WERI-Rb-1 (cell line): ENCODE results near the gene SERP2.

ENCODE experiments used
- DNase-seq: peaks from one replicate; pipeline ENCODE4 v3.0.0-alpha.2; 2020
- H3K27ac ChIP-seq: fragments of 250-450 bp; sonication (Bioruptor Pico); 2 replicates; pipeline ENCODE4 v1.5.1; 2020; ENCODE audit warnings: mild to moderate bottlenecking, moderate library complexity
- H3K27me3 ChIP-seq: fragments of 250-450 bp; sonication (Bioruptor Pico); 2 replicates; pipeline ENCODE4 v1.5.1; 2021; ENCODE audit warnings: mild to moderate bottlenecking, low read depth, moderate library complexity; ENCODE audit not compliant: insufficient read depth, severe bottlenecking
- H3K36me3 ChIP-seq: fragments of 250-450 bp; sonication (Bioruptor Pico); 2 replicates; pipeline ENCODE4 v1.5.1; 2020; ENCODE audit warnings: mild to moderate bottlenecking, moderate library complexity
- H3K4me3 ChIP-seq: 2 replicates; pipeline ENCODE4 v1.5.1; 2011; ENCODE audit warnings: low read depth, mild to moderate bottlenecking, control low read depth, low read length
- H3K9me3 ChIP-seq: fragments of 250-450 bp; sonication (Bioruptor Pico); 2 replicates; pipeline ENCODE4 v1.5.1; 2021; ENCODE audit warnings: mild to moderate bottlenecking, moderate library complexity; ENCODE audit not compliant: severe bottlenecking
- CTCF ChIP-seq: IDR thresholded peaks from 2 replicates; pipeline ENCODE4 v1.5.1; 2011; ENCODE audit warnings: low read depth, mild to moderate bottlenecking, control low read depth, inconsistent platforms, low read length

Gene SERP2

GRCh38 chr13:44399074-44399473, 25.4 kb downstream of the SERP2 start:
- TF ChIP-seq CTCF: no peak
- no peaks in the 10 kb centered on the region for H3K27me3 ChIP-seq
- no peaks in the 10 kb centered on the region for H3K9me3 ChIP-seq
- no peak overlapping the region for H3K4me3 ChIP-seq
- no peak overlapping the region for H3K27ac ChIP-seq
- DNase-seq: no peak
- H3K36me3 ChIP-seq: no peaks in the 10 kb centered on the region

GRCh38 chr13:44400736-44401135, 27.1 kb downstream of the SERP2 start:
- Histone ChIP-seq H3K27ac (no peak overlapping the region), H3K4me3 (no peak overlapping the region), H3K36me3 (no peaks in the 10 kb centered on the region), H3K9me3 (no peaks in the 10 kb centered on the region), H3K27me3 (no peaks in the 10 kb centered on the region)
- no peak for TF ChIP-seq CTCF
- DNase-seq: no peak

GRCh38 chr13:44401577-44401976, 28.0 kb downstream of the SERP2 start:
- no peaks in the 10 kb centered on the region for H3K27me3 ChIP-seq
- DNase-seq: no peak

GRCh38 chr13:44402899-44403445, 29.3 kb downstream of the SERP2 start:
- H3K9me3 ChIP-seq: no peaks in the 10 kb centered on the region

More at GRCh38 chr13:44401577-44401976, 28.0 kb downstream of the SERP2 start:
- no peak for TF ChIP-seq CTCF
- Histone ChIP-seq H3K36me3 (no peaks in the 10 kb centered on the region), H3K27ac (no peak overlapping the region), H3K4me3 (no peak overlapping the region), H3K9me3 (no peaks in the 10 kb centered on the region)

GRCh38 chr13:44403461-44404056, 29.9 kb downstream of the SERP2 start:
- no peaks in the 10 kb centered on the region for H3K9me3 ChIP-seq
- no peaks in the 10 kb centered on the region for H3K27me3 ChIP-seq
- no peak overlapping the region for H3K4me3 ChIP-seq
- no peaks in the 10 kb centered on the region for H3K36me3 ChIP-seq
- no peak for DNase-seq
- no peak for TF ChIP-seq CTCF
- no peak overlapping the region for H3K27ac ChIP-seq

More at GRCh38 chr13:44402899-44403445, 29.3 kb downstream of the SERP2 start:
- no peak for DNase-seq
- H3K27ac ChIP-seq: no peak overlapping the region
- no peaks in the 10 kb centered on the region for H3K27me3 ChIP-seq
- H3K4me3 ChIP-seq: no peak overlapping the region
- H3K36me3 ChIP-seq: no peaks in the 10 kb centered on the region
- no peak for TF ChIP-seq CTCF
